Activated B cell treated with CpG ODN at 0.5 μM for 24 hours (primary cell): ENCODE results near the gene DRG2. TPM values are rescaled to one million over a fixed set of nuclear protein-coding genes. Genes with fewer than 3 reads are reported as not detected.

Experiments
- ATAC-seq: fragments of 200-7000 bp; cut with Tn5 transposase; one replicate; pipeline ENCODE4 v1.10.0; 2021; ENCODE audit warnings: low read depth, mild to moderate bottlenecking, moderate library complexity
- CTCF ChIA-PET: fragments of 350-600 bp; sonication (Branson Sonifier 250); formaldehyde crosslinking; loops from one replicate; lab custom pipeline; 2021; ENCODE audit warnings: antibody characterized with exemption; lab: Charles Lee
- POLR2A ChIA-PET: fragments of 350-600 bp; sonication (Branson Sonifier 250); formaldehyde crosslinking; loops from one replicate; lab custom pipeline; 2021; ENCODE audit warnings: antibody characterized with exemption; lab: Charles Lee
- DNase-seq: peaks from one replicate; pipeline ENCODE4 v3.0.0; 2022
- H3K27ac Mint-ChIP-seq: one replicate; pipeline ENCODE4 v1.8.0; 2020; ENCODE audit warnings: mixed read lengths
- H3K27me3 Mint-ChIP-seq: one replicate; pipeline ENCODE4 v1.8.0; 2021; ENCODE audit warnings: mixed read lengths
- H3K36me3 Mint-ChIP-seq: one replicate; pipeline ENCODE4 v1.8.0; 2021; ENCODE audit warnings: low read depth, mixed read lengths
- H3K4me1 Mint-ChIP-seq: one replicate; pipeline ENCODE4 v1.8.0; 2021; ENCODE audit warnings: mixed read lengths
- H3K4me3 Mint-ChIP-seq: one replicate; pipeline ENCODE4 v1.8.0; 2020; ENCODE audit warnings: mild to moderate bottlenecking, mixed read lengths
- H3K9me3 Mint-ChIP-seq: one replicate; pipeline ENCODE4 v1.8.0; 2020; ENCODE audit warnings: mixed read lengths
- CTCF ChIP-seq: fragments of 200-600 bp; IDR thresholded peaks from one replicate; pipeline ENCODE4 v1.8.0; 2022; ENCODE audit warnings: antibody characterized with exemption, mild to moderate bottlenecking
- intact Hi-C: fragments of 100-400 bp; cut with micrococcal nuclease; formaldehyde crosslinking; loops from one replicate; pipeline ENCODE4 v1.15.1; 2024
- total RNA-seq: library from RNA; stranded (reverse); gene quantifications from 2 replicates; pipeline ENCODE4 v1.2.3, GENCODE V29; 2022

The DRG2 gene
- total RNA-seq, 1 donor from 2014 or later: 67.1 TPM

- H3K27me3 Mint-ChIP-seq: no peaks in the 10 kb centered on the region
- POLR2A ChIA-PET: interaction anchor here (0.6 to 1.5 kb wide), 3 partner anchors 14 to 1861 kb away, joined by 3 to 8 read pairs (median 5); no protein-coding TSS in a partner anchor
- CTCF ChIA-PET: no interaction called here
- intact Hi-C loops: loop anchor here (1.0 kb wide), 1 partner anchor 15 kb away; the partner anchor contains the start of gene DRG2
- H3K4me1 Mint-ChIP-seq: peaks cover 22% of the 10 kb centered on the region
- DNase-seq (peak; percentile 35), ATAC-seq (peak; percentile 93)
- no peaks in the 10 kb centered on the region for H3K9me3 Mint-ChIP-seq
- no peak overlapping the region for H3K4me3 Mint-ChIP-seq
- H3K36me3 Mint-ChIP-seq: peaks cover 58% of the 10 kb centered on the region
- H3K27ac Mint-ChIP-seq: peak overlapping the region; percentile 61
- TF ChIP-seq CTCF: no peak
Observed at GRCh38 chr17:18102640-18103039, 14.9 kb downstream of the DRG2 start.

GRCh38 chr17:18105027-18105426, 17.3 kb downstream of the DRG2 start:
- CTCF ChIA-PET: no interaction called here
- ATAC-seq (no peak), DNase-seq (no peak)
- peaks cover 22% of the 10 kb centered on the region for H3K4me1 Mint-ChIP-seq
- H3K27me3 Mint-ChIP-seq: no peaks in the 10 kb centered on the region
- no peak overlapping the region for H3K4me3 Mint-ChIP-seq
- POLR2A ChIA-PET: no interaction called here
- H3K27ac Mint-ChIP-seq: no peak overlapping the region
- H3K9me3 Mint-ChIP-seq: no peaks in the 10 kb centered on the region
- TF ChIP-seq CTCF: no peak
- intact Hi-C loops: no loop called here
- H3K36me3 Mint-ChIP-seq: peaks cover 37% of the 10 kb centered on the region

- H3K36me3 Mint-ChIP-seq: peaks cover 31% of the 10 kb centered on the region
- DNase-seq: no peak
- H3K4me1 Mint-ChIP-seq: peaks cover 22% of the 10 kb centered on the region
- no peak overlapping the region for H3K4me3 Mint-ChIP-seq
- H3K27me3 Mint-ChIP-seq: no peaks in the 10 kb centered on the region
- ChIA-PET CTCF (no interaction called here), POLR2A (no interaction called here)
- no peak overlapping the region for H3K27ac Mint-ChIP-seq
- no peaks in the 10 kb centered on the region for H3K9me3 Mint-ChIP-seq
- ATAC-seq: no peak
- intact Hi-C loops: no loop called here
- TF ChIP-seq CTCF: no peak
Observed at GRCh38 chr17:18105595-18105994, 17.8 kb downstream of the DRG2 start.

- H3K27me3 Mint-ChIP-seq: no peaks in the 10 kb centered on the region
- ChIA-PET POLR2A (no interaction called here), CTCF (no interaction called here)
- intact Hi-C loops: no loop called here
- H3K4me3 Mint-ChIP-seq: no peak overlapping the region
- H3K4me1 Mint-ChIP-seq: peaks cover 22% of the 10 kb centered on the region
- no peak for TF ChIP-seq CTCF
- no peak overlapping the region for H3K27ac Mint-ChIP-seq
- no peak for ATAC-seq
- no peak for DNase-seq
- peaks cover 31% of the 10 kb centered on the region for H3K36me3 Mint-ChIP-seq
- H3K9me3 Mint-ChIP-seq: no peaks in the 10 kb centered on the region
Observed at GRCh38 chr17:18106211-18106610, 18.5 kb downstream of the DRG2 start.

- CTCF ChIA-PET: no interaction called here
- intact Hi-C loops: no loop called here
Observed at GRCh38 chr17:18107061-18107790, 19.5 kb downstream of the DRG2 start.

More at GRCh38 chr17:18107061-18107790, 19.5 kb downstream of the DRG2 start:
- Mint-ChIP-seq H3K4me3 (no peak overlapping the region), H3K27me3 (no peaks in the 10 kb centered on the region), H3K9me3 (no peaks in the 10 kb centered on the region), H3K4me1 (peaks cover 18% of the 10 kb centered on the region), H3K27ac (no peak overlapping the region), H3K36me3 (peaks cover 22% of the 10 kb centered on the region)
- no peak for TF ChIP-seq CTCF
- DNase-seq: no peak
- POLR2A ChIA-PET: no interaction called here
- ATAC-seq: no peak
